GM10266 (cell line): ENCODE results near the gene DUXB.

ENCODE experiments used
- DNase-seq: peaks from one replicate; pipeline ENCODE4 v3.0.0; 2012; ENCODE audit errors: extremely low spot score
- CTCF ChIP-seq: IDR thresholded peaks from 2 replicates; pipeline ENCODE4 v1.5.1; 2012; ENCODE audit warnings: mild to moderate bottlenecking, low read depth; ENCODE audit not compliant: control insufficient read depth, insufficient read depth; ENCODE audit errors: missing control alignments

The DUXB gene

GRCh38 chr16:75703306-75703705 lies 2.0 kb upstream of the DUXB start:
- DNase-seq = no peak
- no peak for TF ChIP-seq CTCF

GRCh38 chr16:75702242-75702641 lies 981 bp upstream of the DUXB start:
- no peak for DNase-seq
- TF ChIP-seq CTCF = no peak

GRCh38 chr16:75697571-75697970 lies 3.7 kb downstream of the DUXB start:
- no peak for DNase-seq
- no peak for TF ChIP-seq CTCF

GRCh38 chr16:75695708-75696107 lies 5.6 kb downstream of the DUXB start:
- no peak for DNase-seq
- no peak for TF ChIP-seq CTCF

GRCh38 chr16:75687361-75687760 lies 13.9 kb downstream of the DUXB start:
- no peak for TF ChIP-seq CTCF
- DNase-seq = no peak

- no peak for DNase-seq
These were observed 19.0 kb downstream of the DUXB start for GRCh38 chr16:75682308-75682707.

GRCh38 chr16:75679366-75679765 lies 21.9 kb downstream of the DUXB start:
- no peak for DNase-seq
- TF ChIP-seq CTCF = no peak

More at GRCh38 chr16:75682308-75682707, 19.0 kb downstream of the DUXB start:
- TF ChIP-seq CTCF = no peak
